WERI-Rb-1 (cell line): ENCODE measurements around the gene LGALS1.

Source experiments
- DNase-seq: peaks from one replicate; pipeline ENCODE4 v3.0.0-alpha.2; 2020
- H3K27ac ChIP-seq: fragments of 250-450 bp; sonication (Bioruptor Pico); 2 replicates; pipeline ENCODE4 v1.5.1; 2020; ENCODE audit warnings: mild to moderate bottlenecking, moderate library complexity
- H3K27me3 ChIP-seq: fragments of 250-450 bp; sonication (Bioruptor Pico); 2 replicates; pipeline ENCODE4 v1.5.1; 2021; ENCODE audit warnings: mild to moderate bottlenecking, low read depth, moderate library complexity; ENCODE audit not compliant: insufficient read depth, severe bottlenecking
- H3K36me3 ChIP-seq: fragments of 250-450 bp; sonication (Bioruptor Pico); 2 replicates; pipeline ENCODE4 v1.5.1; 2020; ENCODE audit warnings: mild to moderate bottlenecking, moderate library complexity
- H3K4me3 ChIP-seq: 2 replicates; pipeline ENCODE4 v1.5.1; 2011; ENCODE audit warnings: low read depth, mild to moderate bottlenecking, control low read depth, low read length
- H3K9me3 ChIP-seq: fragments of 250-450 bp; sonication (Bioruptor Pico); 2 replicates; pipeline ENCODE4 v1.5.1; 2021; ENCODE audit warnings: mild to moderate bottlenecking, moderate library complexity; ENCODE audit not compliant: severe bottlenecking
- CTCF ChIP-seq: IDR thresholded peaks from 2 replicates; pipeline ENCODE4 v1.5.1; 2011; ENCODE audit warnings: low read depth, mild to moderate bottlenecking, control low read depth, inconsistent platforms, low read length

The LGALS1 gene

DNA sequence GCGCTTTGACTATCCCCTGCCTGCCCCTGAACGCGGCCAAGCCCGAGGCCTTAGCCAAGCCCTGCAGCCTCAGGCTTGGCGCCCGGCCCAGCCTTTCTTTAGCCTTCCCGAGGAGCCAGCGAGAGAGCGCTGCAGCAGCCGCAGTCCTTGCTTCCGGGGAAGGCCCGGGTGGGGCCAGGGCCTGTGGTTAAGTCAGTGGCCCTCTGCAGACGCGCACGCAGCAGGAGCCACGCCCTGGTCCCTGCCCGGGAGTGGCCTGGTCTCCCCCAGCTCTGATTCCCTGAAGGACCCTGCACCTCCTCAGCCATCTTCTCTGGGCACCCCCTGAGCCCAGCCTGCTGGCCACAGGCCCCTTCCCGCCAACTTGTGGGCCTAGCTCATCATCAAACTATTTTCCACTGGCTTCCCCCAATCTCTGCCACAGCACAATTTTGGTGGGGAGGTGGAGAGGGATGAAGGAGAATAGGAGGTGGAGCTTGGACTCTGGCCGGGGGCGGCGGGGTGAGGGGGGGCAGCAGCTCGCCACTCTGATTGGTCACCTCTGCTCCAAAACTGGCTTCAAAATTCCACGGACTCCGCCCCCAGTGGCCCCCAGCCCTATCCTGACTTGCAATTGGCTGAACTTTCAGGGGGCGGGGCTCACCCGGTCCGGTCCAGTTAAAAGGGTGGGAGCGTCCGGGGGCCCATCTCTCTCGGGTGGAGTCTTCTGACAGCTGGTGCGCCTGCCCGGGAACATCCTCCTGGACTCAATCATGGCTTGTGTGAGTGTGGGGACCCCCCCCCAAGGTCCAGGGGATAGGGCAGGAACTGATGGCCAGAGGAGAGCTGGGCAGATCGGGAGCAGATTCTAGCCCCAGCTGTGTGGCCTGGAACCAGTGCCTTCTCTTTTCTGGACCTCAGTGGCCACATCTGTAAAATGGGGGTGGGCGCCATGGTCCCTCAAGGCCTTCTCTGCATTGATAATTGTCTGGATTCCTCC is at the start of gene LGALS1:
Gene LGALS1, plus strand, starts transcription at position 686 of the 979 bp plus-strand sequence. Its CDS starts 67 bp downstream, at position 753.
- Histone ChIP-seq H3K27me3 (no peaks in the 10 kb centered on the region), H3K9me3 (no peaks in the 10 kb centered on the region), H3K4me3 (no peak within 1 kb of the TSS), H3K36me3 (no peaks in the 10 kb centered on the region), H3K27ac (no peak within 1 kb of the TSS)
- DNase-seq, result peak; percentile 50
- no peak for TF ChIP-seq CTCF

DNA sequence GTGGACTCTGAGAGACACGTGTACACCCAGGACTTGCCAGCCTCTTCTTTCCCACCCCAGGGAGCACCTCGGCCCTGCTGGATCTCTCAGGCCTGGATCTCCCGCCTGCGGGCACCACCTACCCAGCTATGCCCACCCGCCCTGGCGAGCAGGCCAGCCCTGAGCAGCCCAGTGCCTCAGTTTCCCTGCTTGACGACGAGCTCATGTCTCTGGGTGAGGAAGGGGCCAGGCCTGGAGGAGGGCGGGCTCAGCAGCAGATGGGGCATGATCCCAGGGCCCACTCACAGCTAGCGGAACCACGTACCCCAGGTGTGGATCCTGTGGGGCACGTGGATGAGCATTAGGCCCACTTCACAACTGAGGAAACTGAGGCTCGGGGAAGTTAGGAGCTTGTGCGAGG is 49.7 kb upstream of the LGALS1 start:
- Histone ChIP-seq H3K36me3 (peaks cover 21% of the 10 kb centered on the region), H3K27ac (no peak overlapping the region), H3K4me3 (no peak overlapping the region), H3K27me3 (no peaks in the 10 kb centered on the region), H3K9me3 (no peaks in the 10 kb centered on the region)
- no peak for TF ChIP-seq CTCF
- no peak for DNase-seq

- no peak for TF ChIP-seq CTCF
- peaks cover 17% of the 10 kb centered on the region for H3K36me3 ChIP-seq
- DNase-seq, result no peak
- H3K9me3 ChIP-seq, result no peaks in the 10 kb centered on the region
- H3K27ac ChIP-seq, result no peak overlapping the region
- H3K4me3 ChIP-seq, result no peak overlapping the region
- no peaks in the 10 kb centered on the region for H3K27me3 ChIP-seq
Observed at GRCh38 chr22:37626144-37626543, 49.3 kb upstream of the LGALS1 start.

DNA sequence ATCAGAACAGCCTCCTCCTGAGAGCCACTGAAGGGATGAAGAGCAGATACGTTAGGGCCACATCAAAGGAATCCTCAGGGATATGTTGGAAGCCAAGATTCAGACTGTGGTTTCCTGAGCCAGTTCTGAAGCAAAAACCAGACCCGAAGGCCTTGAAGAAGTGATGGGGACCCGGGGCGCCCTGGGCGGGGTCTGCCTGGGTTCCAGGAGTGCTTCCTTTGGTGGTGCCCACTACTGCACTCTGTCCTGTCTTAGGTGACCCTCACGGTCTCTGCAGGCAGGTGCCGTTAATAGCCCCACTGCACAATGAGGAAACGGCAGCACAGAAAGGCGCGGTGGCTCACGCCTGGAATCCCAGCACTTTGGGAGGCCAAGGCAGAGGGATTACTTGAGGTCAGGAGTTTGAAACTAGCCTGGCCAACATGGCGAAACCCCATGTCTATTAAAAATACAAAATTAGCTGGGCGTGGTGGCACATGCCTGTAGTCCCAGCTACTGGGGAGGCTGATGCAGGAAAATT is 48.8 kb upstream of the LGALS1 start:
- Histone ChIP-seq H3K36me3 (peaks cover 17% of the 10 kb centered on the region), H3K27ac (no peak overlapping the region)

DNA sequence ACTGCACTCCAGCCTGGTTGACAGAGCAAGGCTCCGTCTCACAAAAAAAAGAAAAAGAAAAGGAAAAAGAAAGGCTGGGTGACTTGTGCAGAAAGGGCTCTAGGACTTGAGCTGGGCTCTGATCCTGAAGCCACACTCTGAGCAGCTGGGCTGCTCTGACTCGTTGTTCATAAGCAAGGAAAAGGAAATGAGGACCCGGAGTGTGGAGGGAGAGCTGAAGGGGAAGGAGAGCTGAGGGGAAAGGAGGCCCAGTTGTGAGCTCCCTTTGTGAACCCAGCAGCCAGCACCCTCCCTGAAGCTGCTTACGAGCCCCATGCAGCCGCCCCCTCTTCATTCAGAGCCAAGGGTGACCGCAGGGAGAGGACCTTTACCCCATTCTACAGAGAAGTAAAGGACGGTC is 48.3 kb upstream of the LGALS1 start:
- TF ChIP-seq CTCF, result no peak
- Histone ChIP-seq H3K27me3 (no peaks in the 10 kb centered on the region), H3K9me3 (no peaks in the 10 kb centered on the region), H3K27ac (no peak overlapping the region), H3K36me3 (peaks cover 17% of the 10 kb centered on the region), H3K4me3 (no peak overlapping the region)
- DNase-seq, result no peak

More for the DNA sequence above, 48.8 kb upstream of the LGALS1 start:
- Histone ChIP-seq H3K27me3 (no peaks in the 10 kb centered on the region), H3K4me3 (no peak overlapping the region), H3K9me3 (no peaks in the 10 kb centered on the region)
- DNase-seq, result no peak
- no peak for TF ChIP-seq CTCF
